ENCODE data around the gene ACLY. TPM values are rescaled to one million over a fixed set of nuclear protein-coding genes. Genes with fewer than 3 reads are reported as not detected.
"Not testable (repeated sequence)": the region's sequence is repeated elsewhere in the genome, so short reads cannot be mapped to it uniquely, and the experiment has no call there.

ACLY gene
- total RNA-seq, 3 donors from 2014 or later = 80.3 to 95.2 (median 81.5) TPM

DNA sequence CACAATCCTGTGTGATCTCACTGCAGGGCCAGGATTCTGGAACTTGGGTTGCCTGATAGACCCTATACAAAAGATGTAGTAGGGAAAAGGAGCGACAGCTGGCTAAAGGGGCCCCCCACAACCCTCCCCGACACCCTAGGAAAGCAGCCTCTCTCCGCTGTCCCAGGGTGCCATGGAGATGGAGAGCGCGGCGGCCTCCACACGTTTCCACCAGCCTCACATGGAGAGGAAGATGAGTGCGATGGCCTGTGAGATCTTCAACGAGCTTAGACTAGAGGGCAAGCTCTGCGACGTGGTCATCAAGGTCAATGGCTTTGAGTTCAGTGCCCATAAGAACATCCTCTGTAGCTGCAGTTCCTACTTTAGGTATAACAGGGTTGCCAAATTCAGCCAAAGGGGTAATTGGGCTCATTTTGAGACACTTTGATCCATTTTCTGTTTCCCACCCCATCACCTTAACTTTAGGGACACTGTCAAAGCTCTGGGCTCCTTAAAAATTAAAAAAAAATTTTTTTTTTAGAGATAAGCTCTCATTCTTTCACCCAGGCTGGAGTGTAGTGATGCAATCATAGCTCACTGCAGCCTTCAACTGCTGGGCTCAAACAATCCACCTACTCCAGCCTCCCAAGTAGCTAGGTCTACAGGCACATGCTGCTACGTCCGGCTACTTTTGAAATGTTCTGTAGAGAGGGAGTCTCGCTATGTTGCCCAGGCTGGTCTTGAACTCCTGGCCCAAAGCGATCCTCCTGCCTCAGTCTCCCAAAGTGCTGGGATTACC lies 80.8 kb downstream of the ACLY start, which contains the start of gene KLHL10:
TSS of gene KLHL10 (plus strand) at position 65 of the 778 bp plus-strand sequence. CDS start at position 173, 108 bp downstream.
- DNase-seq (no peak), ATAC-seq (no peak)
- intact Hi-C loops (cut with DNase I, micrococcal nuclease) = no loop called here
- TF ChIP-seq, protein P1, sequence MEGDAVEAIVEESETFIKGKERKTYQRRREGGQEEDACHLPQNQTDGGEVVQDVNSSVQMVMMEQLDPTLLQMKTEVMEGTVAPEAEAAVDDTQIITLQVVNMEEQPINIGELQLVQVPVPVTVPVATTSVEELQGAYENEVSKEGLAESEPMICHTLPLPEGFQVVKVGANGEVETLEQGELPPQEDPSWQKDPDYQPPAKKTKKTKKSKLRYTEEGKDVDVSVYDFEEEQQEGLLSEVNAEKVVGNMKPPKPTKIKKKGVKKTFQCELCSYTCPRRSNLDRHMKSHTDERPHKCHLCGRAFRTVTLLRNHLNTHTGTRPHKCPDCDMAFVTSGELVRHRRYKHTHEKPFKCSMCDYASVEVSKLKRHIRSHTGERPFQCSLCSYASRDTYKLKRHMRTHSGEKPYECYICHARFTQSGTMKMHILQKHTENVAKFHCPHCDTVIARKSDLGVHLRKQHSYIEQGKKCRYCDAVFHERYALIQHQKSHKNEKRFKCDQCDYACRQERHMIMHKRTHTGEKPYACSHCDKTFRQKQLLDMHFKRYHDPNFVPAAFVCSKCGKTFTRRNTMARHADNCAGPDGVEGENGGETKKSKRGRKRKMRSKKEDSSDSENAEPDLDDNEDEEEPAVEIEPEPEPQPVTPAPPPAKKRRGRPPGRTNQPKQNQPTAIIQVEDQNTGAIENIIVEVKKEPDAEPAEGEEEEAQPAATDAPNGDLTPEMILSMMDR (IDR thresholded peaks at IDR 0.05) = no peak
- no peaks in the 10 kb centered on the region for H3K36me3 ChIP-seq (ENCODE audit: low read depth)
- H3K9me3 ChIP-seq = no peaks in the 10 kb centered on the region
- no peak within 1 kb of the TSS for H3K4me3 ChIP-seq
- peaks cover 6% of the 10 kb centered on the region for H3K4me1 ChIP-seq (ENCODE audit: low read depth)

DNA sequence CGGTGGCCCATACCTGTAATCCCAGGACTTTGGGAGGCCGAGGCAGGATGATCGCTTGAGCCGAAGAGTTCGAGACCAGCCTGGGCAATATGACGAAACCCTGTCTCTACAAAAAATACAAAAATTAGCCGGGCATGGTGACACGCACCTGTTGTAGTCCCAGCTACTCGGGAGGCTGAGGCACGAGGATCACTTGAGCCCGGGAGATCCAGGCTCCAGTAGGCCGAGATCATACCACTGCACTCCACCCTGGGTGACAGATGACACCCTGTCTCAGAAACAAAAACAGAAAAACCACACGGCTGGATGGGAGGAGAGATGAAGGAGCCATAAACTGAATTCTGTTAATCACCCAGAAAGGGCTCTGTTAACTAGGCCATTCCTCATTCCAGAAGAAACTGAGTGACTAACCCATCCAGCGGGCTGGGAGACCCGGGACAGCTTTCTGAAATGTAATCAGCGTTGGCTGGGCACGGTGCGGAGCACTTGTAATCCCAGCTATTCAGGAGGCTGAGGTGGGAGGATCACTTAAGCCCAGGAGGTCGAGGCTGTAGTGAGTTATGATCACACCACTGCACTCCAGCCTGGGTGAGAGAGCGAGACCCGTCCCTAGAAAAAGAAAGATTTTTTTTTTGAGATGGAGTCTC lies 82.1 kb downstream of the ACLY start:
- DNase-seq = no peak
- H3K4me3 ChIP-seq = no peak overlapping the region
- no peaks in the 10 kb centered on the region for H3K36me3 ChIP-seq (ENCODE audit: low read depth)
- TF ChIP-seq, protein P1 (IDR thresholded peaks at IDR 0.05) = no peak
- intact Hi-C loops (cut with DNase I, micrococcal nuclease) = no loop called here
- H3K9me3 ChIP-seq = no peaks in the 10 kb centered on the region
- ATAC-seq = no peak
- H3K4me1 ChIP-seq (ENCODE audit: low read depth) = peaks cover 6% of the 10 kb centered on the region

DNA sequence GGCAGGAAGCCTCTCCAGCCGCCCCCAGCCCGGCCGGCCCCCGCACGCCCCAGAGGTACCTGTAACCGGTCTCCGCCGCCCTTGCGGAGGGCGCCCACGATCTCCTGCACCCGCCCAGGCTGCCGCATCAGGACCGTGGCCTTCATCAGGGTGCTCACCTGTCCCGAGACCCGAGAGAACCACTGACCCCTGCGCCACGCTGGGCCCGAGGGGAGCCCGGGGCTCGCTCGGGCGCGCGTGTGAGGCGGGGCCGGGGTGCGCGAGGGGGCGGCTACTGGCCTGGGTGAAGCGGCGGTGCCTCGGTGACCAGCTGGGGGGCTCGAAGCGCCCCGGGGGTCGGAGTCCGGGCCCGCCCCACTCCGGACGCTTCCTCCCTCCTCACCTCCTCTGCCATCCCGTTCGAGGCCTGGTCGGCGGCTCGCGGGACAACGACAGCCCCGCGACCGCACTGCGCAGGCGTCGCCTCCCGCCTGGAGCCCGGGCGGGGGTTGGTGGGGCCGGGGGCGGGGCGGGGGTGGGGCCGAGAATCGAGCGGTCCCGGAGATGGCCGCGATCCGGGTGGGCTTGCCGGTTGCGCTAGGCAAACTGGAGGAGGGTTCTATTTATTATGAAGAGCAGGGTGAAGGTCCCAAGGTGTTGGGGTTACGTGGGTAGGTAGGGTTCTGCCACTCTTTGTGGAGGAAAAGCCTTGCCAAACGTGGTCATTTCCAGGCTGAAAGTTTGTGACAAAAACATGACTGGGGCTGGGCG lies 82.8 kb downstream of the ACLY start, which contains the start of gene NT5C3B:
TSS of gene NT5C3B (minus strand) at position 433 of the 750 bp plus-strand sequence. CDS start at position 394, 39 bp downstream.
- H3K4me1 ChIP-seq (ENCODE audit: low read depth) = peaks cover 6% of the 10 kb centered on the region
- intact Hi-C loops (cut with DNase I, micrococcal nuclease) = no loop called here
- no peaks in the 10 kb centered on the region for H3K36me3 ChIP-seq (ENCODE audit: low read depth)
- no peaks in the 10 kb centered on the region for H3K9me3 ChIP-seq
- DNase-seq (peak; percentile 56 to 71 (median 69)), ATAC-seq (peak; percentile 94)
- H3K4me3 ChIP-seq = peak within 1 kb of the TSS; percentile 56
- TF ChIP-seq, protein P1 (IDR thresholded peaks at IDR 0.05) = no peak

DNA sequence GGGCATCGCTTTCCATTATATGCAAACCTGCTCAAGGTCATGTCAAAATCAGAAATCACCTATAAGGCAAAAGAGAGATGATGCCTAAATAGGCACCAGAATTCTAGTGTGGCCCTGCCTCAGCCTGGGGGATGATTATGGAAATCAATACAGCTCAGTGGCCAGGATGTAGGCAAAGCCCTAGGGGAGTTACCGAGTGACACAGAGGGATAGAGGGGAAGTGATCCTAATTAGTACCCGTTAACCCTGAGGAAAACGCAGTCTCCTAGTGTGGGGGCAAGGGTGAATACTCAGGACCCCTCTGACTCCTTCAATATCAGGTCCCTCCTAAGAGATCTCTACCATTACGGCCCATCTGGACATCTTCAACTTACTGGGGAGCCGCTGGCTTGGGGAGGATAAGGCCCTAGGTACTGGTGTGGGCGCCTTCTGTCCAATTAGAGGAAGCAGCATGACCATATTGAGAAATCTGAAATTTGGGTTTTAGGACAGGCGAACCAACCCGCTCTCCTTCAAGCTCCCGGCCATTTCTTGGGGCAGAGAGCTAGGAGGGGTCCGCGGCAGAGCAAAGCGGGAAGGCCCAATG lies 83.4 kb downstream of the ACLY start:
- H3K4me3 ChIP-seq = peak overlapping the region; percentile 56
- no peaks in the 10 kb centered on the region for H3K9me3 ChIP-seq
- intact Hi-C loops (cut with DNase I, micrococcal nuclease) = no loop called here
- no peaks in the 10 kb centered on the region for H3K36me3 ChIP-seq (ENCODE audit: low read depth)
- DNase-seq (no peak), ATAC-seq (peak; percentile 50)
- H3K4me1 ChIP-seq (ENCODE audit: low read depth) = peaks cover 6% of the 10 kb centered on the region
- TF ChIP-seq, protein P1 (IDR thresholded peaks at IDR 0.05) = no peak

DNA sequence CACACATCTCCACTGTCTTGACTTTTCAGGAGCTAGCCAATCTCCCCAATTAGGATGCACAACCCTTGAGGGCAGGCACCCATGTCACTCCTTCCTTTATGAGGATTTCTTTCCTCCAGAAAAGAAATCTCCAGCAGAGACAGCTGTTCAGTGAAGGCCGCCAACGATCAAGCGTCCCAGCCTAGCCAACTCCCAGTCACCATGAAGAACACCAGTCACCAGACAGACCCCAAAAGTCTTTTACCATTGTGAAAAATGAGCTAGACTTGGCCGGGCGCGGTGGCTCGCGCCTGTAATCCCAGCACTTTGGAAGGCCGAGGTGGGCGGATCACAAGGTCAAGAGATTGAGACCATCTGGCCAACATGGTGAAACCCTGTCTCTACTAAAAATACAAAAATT lies 88.8 kb downstream of the ACLY start:
- H3K4me1 ChIP-seq (ENCODE audit: low read depth); H3K36me3 ChIP-seq (ENCODE audit: low read depth); H3K4me3 ChIP-seq; intact Hi-C loops (cut with DNase I, micrococcal nuclease); H3K9me3 ChIP-seq; ATAC-seq: not testable (repeated sequence)
- DNase-seq = peak in 1 of 3 donors; percentile 11
